Measurements from ENCODE around the gene ALG1L2. TPM values are rescaled to one million over a fixed set of nuclear protein-coding genes. Genes with fewer than 3 reads are reported as not detected.
A peak's percentile ranks its signal among the peaks of the same experiment; 100 is the strongest.
"Not testable (repeated sequence)": the region's sequence is repeated elsewhere in the genome, so short reads cannot be mapped to it uniquely, and the experiment has no call there.

ALG1L2 gene
- total RNA-seq, 1 experiment from 2014 or later, result not detected

DNA sequence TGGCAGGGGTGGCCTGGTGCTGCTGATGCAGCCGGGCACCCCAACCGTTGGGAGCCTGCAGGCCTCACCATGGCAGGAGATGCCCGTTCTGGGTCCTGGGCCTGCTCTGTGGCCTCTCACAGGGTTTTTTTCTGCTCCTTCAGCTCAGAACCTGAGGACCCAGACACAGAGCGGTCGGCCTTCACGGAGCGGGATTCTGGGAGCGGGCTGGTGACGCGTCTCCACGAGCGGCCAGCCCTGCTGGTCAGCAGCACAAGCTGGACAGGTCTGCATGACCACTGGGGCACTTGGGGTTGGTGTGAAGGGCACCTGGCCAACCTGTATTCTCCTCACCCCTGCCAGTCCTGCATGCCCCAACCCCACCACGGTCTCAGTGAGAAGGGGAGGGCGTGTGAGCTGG is 10.3 kb downstream of the ALG1L2 start:
- ChIA-PET POLR2A (ENCODE audit: low non-redundant PET) (no interaction called here), CTCF (no interaction called here)
- no peak for DNase-seq (ENCODE audit: low spot score)
- Histone ChIP-seq H3K4me1 (ENCODE audit: insufficient read depth, low read length, poor library complexity, severe bottlenecking) (peaks cover 5% of the 10 kb centered on the region), H3K27ac (ENCODE audit: low read depth, low read length, poor library complexity, severe bottlenecking) (no peak overlapping the region), H3K4me3 (ENCODE audit: low read depth, low read length, poor library complexity, severe bottlenecking) (no peak overlapping the region), H3K9me3 (ENCODE audit: low read depth, low read length, poor library complexity, severe bottlenecking) (no peaks in the 10 kb centered on the region), H3K27me3 (replicated peaks; ENCODE audit: insufficient read depth, low read depth, low read length, poor library complexity) (no peaks in the 10 kb centered on the region), H3K36me3 (ENCODE audit: insufficient read depth, low read length, poor library complexity, severe bottlenecking) (no peaks in the 10 kb centered on the region)
- TF ChIP-seq EZH2 (IDR thresholded peaks at IDR 0.05; ENCODE audit: borderline replicate concordance, low read depth, low read length, poor library complexity, severe bottlenecking), result no peak
- TF ChIP-seq, protein P1, sequence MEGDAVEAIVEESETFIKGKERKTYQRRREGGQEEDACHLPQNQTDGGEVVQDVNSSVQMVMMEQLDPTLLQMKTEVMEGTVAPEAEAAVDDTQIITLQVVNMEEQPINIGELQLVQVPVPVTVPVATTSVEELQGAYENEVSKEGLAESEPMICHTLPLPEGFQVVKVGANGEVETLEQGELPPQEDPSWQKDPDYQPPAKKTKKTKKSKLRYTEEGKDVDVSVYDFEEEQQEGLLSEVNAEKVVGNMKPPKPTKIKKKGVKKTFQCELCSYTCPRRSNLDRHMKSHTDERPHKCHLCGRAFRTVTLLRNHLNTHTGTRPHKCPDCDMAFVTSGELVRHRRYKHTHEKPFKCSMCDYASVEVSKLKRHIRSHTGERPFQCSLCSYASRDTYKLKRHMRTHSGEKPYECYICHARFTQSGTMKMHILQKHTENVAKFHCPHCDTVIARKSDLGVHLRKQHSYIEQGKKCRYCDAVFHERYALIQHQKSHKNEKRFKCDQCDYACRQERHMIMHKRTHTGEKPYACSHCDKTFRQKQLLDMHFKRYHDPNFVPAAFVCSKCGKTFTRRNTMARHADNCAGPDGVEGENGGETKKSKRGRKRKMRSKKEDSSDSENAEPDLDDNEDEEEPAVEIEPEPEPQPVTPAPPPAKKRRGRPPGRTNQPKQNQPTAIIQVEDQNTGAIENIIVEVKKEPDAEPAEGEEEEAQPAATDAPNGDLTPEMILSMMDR (conservative IDR thresholded peaks at IDR 0.05; ENCODE audit: low read depth, low read length), result no peak
- intact Hi-C loops (cut with micrococcal nuclease; ENCODE audit: unreplicated experiment), result loop anchor here (10.0 kb wide), 1 partner anchor 607 kb away; no protein-coding TSS in a partner anchor
- no TSS peak for BruUV-seq (replicated peaks)

DNA sequence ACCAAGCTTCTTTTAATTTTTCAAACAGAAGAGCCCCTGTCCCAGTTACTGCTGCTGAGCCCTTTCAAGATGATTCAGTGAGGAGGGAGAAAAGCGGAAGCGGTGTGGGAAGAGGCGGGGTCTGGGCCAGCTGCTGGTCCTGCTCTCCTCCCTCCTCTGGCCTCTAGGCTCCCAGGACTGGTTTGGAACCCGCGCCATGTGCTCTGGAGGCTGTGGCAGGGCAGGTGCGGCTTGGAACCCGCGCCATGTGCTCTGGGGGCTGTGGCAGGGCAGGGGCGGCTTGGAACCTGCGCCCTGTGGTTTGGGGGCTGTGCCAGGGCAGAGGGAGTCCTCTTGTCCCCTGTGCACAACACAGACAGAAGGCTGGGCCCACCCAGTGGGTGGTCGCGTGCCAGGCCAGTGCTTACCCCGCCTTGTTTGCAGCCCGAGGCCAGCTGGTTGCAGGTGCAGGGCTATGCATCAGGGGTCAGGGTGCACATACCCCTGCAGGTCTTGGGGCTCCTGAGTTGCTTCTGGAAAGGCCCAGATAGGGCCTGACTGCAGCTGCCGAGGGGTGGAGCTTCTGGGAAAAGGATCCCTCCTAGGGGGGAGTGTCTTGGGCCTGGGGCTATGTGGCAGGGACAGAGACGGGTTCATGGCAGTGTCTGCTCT is 12.2 kb downstream of the ALG1L2 start:
- no TSS peak for BruUV-seq (replicated peaks)

DNA sequence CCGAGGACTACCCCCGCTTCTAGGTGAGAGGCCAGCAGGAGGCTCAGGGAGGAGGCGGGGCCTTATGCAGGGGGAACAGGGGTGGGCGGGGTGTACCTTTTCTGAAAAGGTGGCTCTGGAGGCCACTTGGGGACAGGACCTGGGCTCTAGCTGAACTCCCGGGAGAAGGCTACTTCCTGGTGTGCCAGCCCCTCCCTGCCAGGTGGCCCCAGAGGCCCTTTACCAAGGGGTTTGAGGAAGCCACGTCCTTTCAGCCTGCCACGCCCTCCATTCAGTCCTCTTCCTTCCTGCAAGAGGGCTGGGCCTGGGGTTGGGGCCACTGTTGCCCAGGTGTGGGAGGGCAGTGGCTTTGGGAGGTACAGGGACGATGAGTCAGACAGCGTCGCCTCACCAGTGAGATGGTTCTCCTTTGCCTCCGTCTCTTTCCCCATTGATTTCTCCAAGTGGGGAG is 12.9 kb downstream of the ALG1L2 start:
- BruUV-seq (replicated peaks); H3K36me3 ChIP-seq (ENCODE audit: insufficient read depth, low read length, poor library complexity, severe bottlenecking); H3K27me3 ChIP-seq (replicated peaks; ENCODE audit: insufficient read depth, low read depth, low read length, poor library complexity); H3K9me3 ChIP-seq (ENCODE audit: low read depth, low read length, poor library complexity, severe bottlenecking); POLR2A ChIA-PET (ENCODE audit: low non-redundant PET); H3K4me1 ChIP-seq (ENCODE audit: insufficient read depth, low read length, poor library complexity, severe bottlenecking); CTCF ChIA-PET; H3K4me3 ChIP-seq (ENCODE audit: low read depth, low read length, poor library complexity, severe bottlenecking); H3K27ac ChIP-seq (ENCODE audit: low read depth, low read length, poor library complexity, severe bottlenecking); DNase-seq (ENCODE audit: low spot score): not testable (repeated sequence)
- intact Hi-C loops (cut with micrococcal nuclease; ENCODE audit: unreplicated experiment), result loop anchor here (10.0 kb wide), 1 partner anchor 610 kb away; no protein-coding TSS in a partner anchor

More for the DNA sequence above, 12.2 kb downstream of the ALG1L2 start:
- CTCF ChIA-PET, result no interaction called here
- POLR2A ChIA-PET (ENCODE audit: low non-redundant PET), result no interaction called here
- Histone ChIP-seq H3K27ac (ENCODE audit: low read depth, low read length, poor library complexity, severe bottlenecking) (no peak overlapping the region), H3K9me3 (ENCODE audit: low read depth, low read length, poor library complexity, severe bottlenecking) (no peaks in the 10 kb centered on the region), H3K4me3 (ENCODE audit: low read depth, low read length, poor library complexity, severe bottlenecking) (no peak overlapping the region), H3K36me3 (ENCODE audit: insufficient read depth, low read length, poor library complexity, severe bottlenecking) (no peaks in the 10 kb centered on the region), H3K4me1 (ENCODE audit: insufficient read depth, low read length, poor library complexity, severe bottlenecking) (peaks cover 8% of the 10 kb centered on the region), H3K27me3 (replicated peaks; ENCODE audit: insufficient read depth, low read depth, low read length, poor library complexity) (no peaks in the 10 kb centered on the region)
- intact Hi-C loops (cut with micrococcal nuclease; ENCODE audit: unreplicated experiment), result loop anchor here (10.0 kb wide), 1 partner anchor 609 kb away; no protein-coding TSS in a partner anchor
- no peak for DNase-seq (ENCODE audit: low spot score)
- TF ChIP-seq, protein P1 (conservative IDR thresholded peaks at IDR 0.05; ENCODE audit: low read depth, low read length), result no peak
- no peak for TF ChIP-seq EZH2 (IDR thresholded peaks at IDR 0.05; ENCODE audit: borderline replicate concordance, low read depth, low read length, poor library complexity, severe bottlenecking)

DNA sequence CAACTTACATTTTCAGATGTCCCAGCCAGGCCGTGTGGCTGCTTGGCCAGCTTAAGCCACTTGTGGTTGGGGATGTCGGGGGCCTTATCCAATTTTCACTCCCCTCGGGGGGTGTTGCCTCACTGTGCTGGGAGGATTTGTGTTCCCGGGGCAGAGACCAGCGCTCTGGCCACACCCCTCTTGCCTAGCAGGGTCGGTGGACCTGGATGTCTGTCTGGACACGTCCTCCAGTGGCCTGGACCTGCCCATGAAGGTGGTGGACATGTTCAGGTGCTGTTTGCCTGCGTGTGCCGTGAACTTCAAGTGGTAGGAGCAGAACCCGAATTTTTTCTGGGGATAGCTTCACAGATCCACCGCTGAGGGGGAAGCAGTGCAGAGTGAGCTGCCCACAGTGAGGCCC is 14.2 kb downstream of the ALG1L2 start:
- CTCF ChIA-PET; H3K4me3 ChIP-seq (ENCODE audit: low read depth, low read length, poor library complexity, severe bottlenecking); H3K4me1 ChIP-seq (ENCODE audit: insufficient read depth, low read length, poor library complexity, severe bottlenecking); POLR2A ChIA-PET (ENCODE audit: low non-redundant PET); H3K9me3 ChIP-seq (ENCODE audit: low read depth, low read length, poor library complexity, severe bottlenecking); BruUV-seq (replicated peaks); H3K27me3 ChIP-seq (replicated peaks; ENCODE audit: insufficient read depth, low read depth, low read length, poor library complexity); H3K27ac ChIP-seq (ENCODE audit: low read depth, low read length, poor library complexity, severe bottlenecking); H3K36me3 ChIP-seq (ENCODE audit: insufficient read depth, low read length, poor library complexity, severe bottlenecking); DNase-seq (ENCODE audit: low spot score): not testable (repeated sequence)
- intact Hi-C loops (cut with micrococcal nuclease; ENCODE audit: unreplicated experiment), result loop anchor here (5.0 to 10.0 kb wide), 2 partner anchors 469 to 611 kb away; no protein-coding TSS in a partner anchor

DNA sequence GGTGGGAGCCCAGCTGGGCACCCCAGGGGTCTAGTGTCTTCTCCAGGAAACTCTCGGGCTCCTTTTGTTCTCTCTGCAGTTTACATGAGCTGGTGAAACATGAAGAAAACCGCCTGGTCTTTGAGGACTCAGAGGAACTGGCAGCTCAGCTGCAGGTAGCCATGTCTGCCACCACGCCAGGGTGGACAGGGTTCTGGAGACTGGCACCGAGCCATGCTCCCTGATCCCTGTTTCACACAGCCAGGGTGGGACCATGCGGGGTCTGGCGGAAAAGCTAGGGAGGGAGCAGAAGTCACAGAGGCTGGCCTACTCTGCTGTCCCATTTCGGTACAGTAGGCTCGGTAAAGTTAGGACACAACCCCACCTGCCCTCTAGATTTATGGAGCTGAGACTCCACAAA is 15.5 kb downstream of the ALG1L2 start:
- H3K4me3 ChIP-seq (ENCODE audit: low read depth, low read length, poor library complexity, severe bottlenecking); POLR2A ChIA-PET (ENCODE audit: low non-redundant PET); H3K27me3 ChIP-seq (replicated peaks; ENCODE audit: insufficient read depth, low read depth, low read length, poor library complexity); H3K36me3 ChIP-seq (ENCODE audit: insufficient read depth, low read length, poor library complexity, severe bottlenecking); H3K4me1 ChIP-seq (ENCODE audit: insufficient read depth, low read length, poor library complexity, severe bottlenecking); BruUV-seq (replicated peaks); H3K9me3 ChIP-seq (ENCODE audit: low read depth, low read length, poor library complexity, severe bottlenecking); H3K27ac ChIP-seq (ENCODE audit: low read depth, low read length, poor library complexity, severe bottlenecking): not testable (repeated sequence)
- CTCF ChIA-PET, result interaction anchor here (2.0 kb wide), 1 partner anchor 155 kb away, joined by 14 read pairs; no protein-coding TSS in a partner anchor
- peak; percentile 66 for DNase-seq (ENCODE audit: low spot score)
- intact Hi-C loops (cut with micrococcal nuclease; ENCODE audit: unreplicated experiment), result loop anchor here (5.0 to 10.0 kb wide), 2 partner anchors 470 to 612 kb away; no protein-coding TSS in a partner anchor

Measured in A673 (cell line).